Measurements from ENCODE around the gene TRIM14.
"Not testable (repeated sequence)": the region's sequence is repeated elsewhere in the genome, so short reads cannot be mapped to it uniquely, and the experiment has no call there.

The TRIM14 gene

GRCh38 chr9:98108531-98109031, 10.4 kb downstream of the TRIM14 start:
- no peak for DNase-seq (ENCODE audit: low read depth in 2 of 2)

- DNase-seq (ENCODE audit: low read depth in 2 of 2) = no peak
Observed at GRCh38 chr9:98107926-98108325, 11.1 kb downstream of the TRIM14 start.

- no peak for DNase-seq (ENCODE audit: low read depth in 2 of 2)
Observed at GRCh38 chr9:98105006-98105405, 14.0 kb downstream of the TRIM14 start.

- DNase-seq (ENCODE audit: low read depth in 2 of 2) = no peak
Observed at GRCh38 chr9:98104445-98104881, 14.6 kb downstream of the TRIM14 start.

- DNase-seq (ENCODE audit: low read depth in 2 of 2) = peak; percentile 43 to 52
Observed at GRCh38 chr9:98101868-98102273, 17.2 kb downstream of the TRIM14 start.

GRCh38 chr9:98101416-98101815, 17.6 kb downstream of the TRIM14 start:
- no peak for DNase-seq (ENCODE audit: low read depth in 2 of 2)

GRCh38 chr9:98100456-98100855, 18.6 kb downstream of the TRIM14 start:
- DNase-seq (ENCODE audit: low read depth in 2 of 2) = no peak

- DNase-seq (ENCODE audit: low read depth in 2 of 2) = no peak
Observed at GRCh38 chr9:98099898-98100297, 19.1 kb downstream of the TRIM14 start.

- no peak for DNase-seq (ENCODE audit: low read depth in 2 of 2)
Observed at GRCh38 chr9:98099346-98099745, 19.7 kb downstream of the TRIM14 start.

- no peak for DNase-seq (ENCODE audit: low read depth in 2 of 2)
Observed at GRCh38 chr9:98097836-98098235, 21.2 kb downstream of the TRIM14 start.

GRCh38 chr9:98096091-98096490, 22.9 kb downstream of the TRIM14 start:
- no peak for DNase-seq (ENCODE audit: low read depth in 2 of 2)

- no peak for DNase-seq (ENCODE audit: low read depth in 2 of 2)
Observed at GRCh38 chr9:98095401-98095800, 23.6 kb downstream of the TRIM14 start.

GRCh38 chr9:98094851-98095250, 24.2 kb downstream of the TRIM14 start:
- DNase-seq (ENCODE audit: low read depth in 2 of 2) = no peak

GRCh38 chr9:98094316-98094715, 24.7 kb downstream of the TRIM14 start:
- DNase-seq (ENCODE audit: low read depth in 2 of 2) = no peak

- DNase-seq (ENCODE audit: low read depth in 2 of 2) = no peak
Observed at GRCh38 chr9:98092613-98092931, 26.4 kb downstream of the TRIM14 start.

- DNase-seq (ENCODE audit: low read depth in 2 of 2) = no peak
Observed at GRCh38 chr9:98091735-98092612, 27.0 kb downstream of the TRIM14 start.

GRCh38 chr9:98090674-98091073, 28.3 kb downstream of the TRIM14 start:
- not testable (repeated sequence) for DNase-seq (ENCODE audit: low read depth in 2 of 2)

- DNase-seq (ENCODE audit: low read depth in 2 of 2) = no peak
Observed at GRCh38 chr9:98087420-98088354, 31.3 kb downstream of the TRIM14 start.

- no peak for DNase-seq (ENCODE audit: low read depth in 2 of 2)
Observed at GRCh38 chr9:98086461-98086860, 32.6 kb downstream of the TRIM14 start.

GRCh38 chr9:98085944-98086343, 33.1 kb downstream of the TRIM14 start:
- no peak for DNase-seq (ENCODE audit: low read depth in 2 of 2)

- no peak for DNase-seq (ENCODE audit: low read depth in 2 of 2)
Observed at GRCh38 chr9:98085058-98085457, 34.0 kb downstream of the TRIM14 start.

GRCh38 chr9:98084396-98084795, 34.6 kb downstream of the TRIM14 start:
- DNase-seq (ENCODE audit: low read depth in 2 of 2) = no peak

Measured in stimulated activated CD4-positive, alpha-beta T cell treated with anti-CD3 and anti-CD28 coated beads, Interleukin-12 subunit alpha, Interleukin-12 subunit beta, amount 100 ng/mL, for 24 hours (primary cell).